Endothelial cell (in vitro differentiated cells): ENCODE measurements around the gene TBC1D24. TPM values are rescaled to one million over a fixed set of nuclear protein-coding genes. Genes with fewer than 3 reads are reported as not detected.

Experiments used
- DNase-seq: peaks from one replicate; pipeline ENCODE4 v3.0.0; 2021; ENCODE audit warnings: low spot score
- H3K27ac Mint-ChIP-seq: one replicate; pipeline ENCODE4 v1.8.0; 2021; ENCODE audit warnings: mixed read lengths, inconsistent platforms; ENCODE audit not compliant: unreplicated experiment
- H3K27me3 Mint-ChIP-seq: one replicate; pipeline ENCODE4 v1.8.0; 2021; ENCODE audit warnings: mild to moderate bottlenecking, moderate library complexity, mixed read lengths, inconsistent platforms; ENCODE audit not compliant: unreplicated experiment
- H3K36me3 Mint-ChIP-seq: one replicate; pipeline ENCODE4 v1.8.0; 2021; ENCODE audit warnings: mild to moderate bottlenecking, low read depth, mixed read lengths, inconsistent platforms; ENCODE audit not compliant: unreplicated experiment
- H3K4me1 Mint-ChIP-seq: one replicate; pipeline ENCODE4 v1.8.0; 2021; ENCODE audit warnings: mild to moderate bottlenecking, mixed read lengths, inconsistent platforms; ENCODE audit not compliant: unreplicated experiment
- H3K4me3 Mint-ChIP-seq: one replicate; pipeline ENCODE4 v1.8.0; 2021; ENCODE audit warnings: mild to moderate bottlenecking, mixed read lengths, inconsistent platforms; ENCODE audit not compliant: unreplicated experiment
- H3K9me3 Mint-ChIP-seq: one replicate; pipeline ENCODE4 v1.8.0; 2021; ENCODE audit warnings: mixed read lengths, inconsistent platforms; ENCODE audit not compliant: unreplicated experiment
- CTCF ChIP-seq: fragments of 200-600 bp; sonication (generic); IDR thresholded peaks from one replicate; pipeline ENCODE4 v1.5.0; 2021; ENCODE audit warnings: antibody characterized with exemption; ENCODE audit not compliant: unreplicated experiment
- total RNA-seq: library from RNA; stranded (reverse); fragmentation: NEBNext Ultra II Directional; extraction: Animal tissue kit (Norgen Biotek cat#: 25700); gene quantifications from one replicate; pipeline ENCODE4 v1.2.1, GENCODE V29; 2021; ENCODE audit not compliant: unreplicated experiment

The TBC1D24 gene
- total RNA-seq, 1 donor from 2014 or later: 17.3 TPM

GRCh38 chr16:2526135-2526534 lies 51.2 kb downstream of the TBC1D24 start:
- H3K36me3 Mint-ChIP-seq: peaks cover 9% of the 10 kb centered on the region
- H3K27ac Mint-ChIP-seq: no peak overlapping the region
- peaks cover 6% of the 10 kb centered on the region for H3K27me3 Mint-ChIP-seq
- peaks cover 3% of the 10 kb centered on the region for H3K4me1 Mint-ChIP-seq
- no peaks in the 10 kb centered on the region for H3K9me3 Mint-ChIP-seq
- no peak for TF ChIP-seq CTCF
- H3K4me3 Mint-ChIP-seq: no peak overlapping the region
- DNase-seq: no peak

- DNase-seq: no peak
- Mint-ChIP-seq H3K27ac (no peak overlapping the region), H3K4me1 (no peaks in the 10 kb centered on the region), H3K36me3 (peaks cover 9% of the 10 kb centered on the region), H3K4me3 (no peak overlapping the region), H3K9me3 (no peaks in the 10 kb centered on the region), H3K27me3 (peaks cover 3% of the 10 kb centered on the region)
- no peak for TF ChIP-seq CTCF
Measured at GRCh38 chr16:2527071-2527783, 52.3 kb downstream of the TBC1D24 start.

- peaks cover under 1% of the 10 kb centered on the region for H3K4me1 Mint-ChIP-seq
- H3K27me3 Mint-ChIP-seq: peaks cover 4% of the 10 kb centered on the region
- no peak overlapping the region for H3K4me3 Mint-ChIP-seq
- peaks cover 9% of the 10 kb centered on the region for H3K36me3 Mint-ChIP-seq
- H3K27ac Mint-ChIP-seq: no peak overlapping the region
- no peak for DNase-seq
- TF ChIP-seq CTCF: no peak
- no peaks in the 10 kb centered on the region for H3K9me3 Mint-ChIP-seq
Measured at GRCh38 chr16:2527784-2528100, 52.8 kb downstream of the TBC1D24 start.

- peaks cover 7% of the 10 kb centered on the region for H3K27me3 Mint-ChIP-seq
- peaks cover 9% of the 10 kb centered on the region for H3K36me3 Mint-ChIP-seq
- H3K9me3 Mint-ChIP-seq: no peaks in the 10 kb centered on the region
- no peak overlapping the region for H3K4me3 Mint-ChIP-seq
- peaks cover 3% of the 10 kb centered on the region for H3K4me1 Mint-ChIP-seq
- no peak for TF ChIP-seq CTCF
- no peak overlapping the region for H3K27ac Mint-ChIP-seq
- DNase-seq: no peak
Measured at GRCh38 chr16:2528161-2529060, 53.5 kb downstream of the TBC1D24 start.
